WTC11 (cell line): ENCODE data around the gene CCDC85A. TPM values are rescaled to one million over a fixed set of nuclear protein-coding genes. Genes with fewer than 3 reads are reported as not detected.

ENCODE experiments used
- ATAC-seq: fragments of 200-7000 bp; cut with Tn5 transposase; 2 replicates; pipeline ENCODE4 v1.10.0; 2021; ENCODE audit warnings: mild to moderate bottlenecking, moderate library complexity
- CTCF ChIA-PET: fragments of 300-600 bp; sonication (Branson Sonifier 250); formaldehyde crosslinking; loops from one replicate; lab custom pipeline; 2021; ENCODE audit warnings: antibody characterized with exemption; lab: Charles Lee
- POLR2A ChIA-PET: fragments of 350-600 bp; sonication (Branson Sonifier 250); formaldehyde crosslinking; loops from one replicate; lab custom pipeline; 2021; ENCODE audit warnings: antibody characterized with exemption; lab: Charles Lee
- DNase-seq: peaks from one replicate; pipeline ENCODE4 v3.0.0; 2021; ENCODE audit warnings: low spot score
- H3K27ac Mint-ChIP-seq: 2 replicates; pipeline ENCODE4 v1.8.0; 2021; ENCODE audit warnings: mixed read lengths
- H3K27me3 Mint-ChIP-seq: 2 replicates; pipeline ENCODE4 v1.8.0; 2021; ENCODE audit warnings: low read depth, mild to moderate bottlenecking, moderate library complexity, mixed read lengths
- H3K36me3 Mint-ChIP-seq: 2 replicates; pipeline ENCODE4 v1.8.0; 2021; ENCODE audit warnings: mixed read lengths
- H3K4me1 Mint-ChIP-seq: 2 replicates; pipeline ENCODE4 v1.8.0; 2022; ENCODE audit warnings: mixed read lengths
- H3K4me3 Mint-ChIP-seq: 2 replicates; pipeline ENCODE4 v1.8.0; 2021; ENCODE audit warnings: mild to moderate bottlenecking, moderate library complexity, mixed read lengths
- H3K9me3 Mint-ChIP-seq: 2 replicates; pipeline ENCODE4 v1.8.0; 2021; ENCODE audit warnings: mixed read lengths
- FOXK1 ChIP-seq: sonication (generic); formaldehyde crosslinking; IDR thresholded peaks from 2 replicates; pipeline ENCODE4 v1.8.0; 2022; ENCODE audit warnings: mild to moderate bottlenecking, moderate library complexity, missing genetic modification reagents
- KAT7 ChIP-seq: sonication (generic); formaldehyde crosslinking; IDR thresholded peaks from 2 replicates; pipeline ENCODE4 v1.8.1; 2023; ENCODE audit warnings: missing genetic modification reagents, mild to moderate bottlenecking, borderline replicate concordance
- MYBL2 ChIP-seq: sonication (generic); formaldehyde crosslinking; IDR thresholded peaks from 2 replicates; pipeline ENCODE4 v1.8.1; 2023; ENCODE audit warnings: mild to moderate bottlenecking, moderate library complexity, missing genetic modification reagents
- NFATC4 ChIP-seq: fragments of 250-450 bp; sonication (Bioruptor Pico); IDR thresholded peaks from 2 replicates; pipeline ENCODE4 v1.9.0; 2021; ENCODE audit warnings: mild to moderate bottlenecking
- NR2C2 ChIP-seq: sonication (generic); formaldehyde crosslinking; IDR thresholded peaks from 2 replicates; pipeline ENCODE4 v1.8.0; 2022; ENCODE audit warnings: mild to moderate bottlenecking, missing genetic modification reagents
- NR3C1 ChIP-seq: sonication (generic); formaldehyde crosslinking; conservative IDR thresholded peaks from 2 replicates; pipeline ENCODE4 v1.8.1; 2023; ENCODE audit warnings: low read depth, mild to moderate bottlenecking, missing genetic modification reagents
- RORB ChIP-seq: fragments of 250-450 bp; sonication (Bioruptor Pico); IDR thresholded peaks from 2 replicates; pipeline ENCODE4 v1.9.0; 2021; ENCODE audit warnings: mild to moderate bottlenecking
- SMAD4 ChIP-seq: sonication (generic); formaldehyde crosslinking; IDR thresholded peaks from 2 replicates; pipeline ENCODE4 v1.8.0; 2022; ENCODE audit warnings: mild to moderate bottlenecking, missing genetic modification reagents
- SP1 ChIP-seq: sonication (generic); formaldehyde crosslinking; conservative IDR thresholded peaks from 2 replicates; pipeline ENCODE4 v1.8.1; 2022; ENCODE audit warnings: missing genetic modification reagents
- ZNF219 ChIP-seq: sonication (generic); formaldehyde crosslinking; IDR thresholded peaks from 2 replicates; pipeline ENCODE4 v1.8.0; 2023; ENCODE audit warnings: missing genetic modification reagents, mild to moderate bottlenecking, borderline replicate concordance
- ZNF317 ChIP-seq: sonication (generic); formaldehyde crosslinking; IDR thresholded peaks from 2 replicates; pipeline ENCODE4 v1.8.1; 2023; ENCODE audit warnings: low read depth, mild to moderate bottlenecking, moderate library complexity, missing genetic modification reagents, borderline replicate concordance
- total RNA-seq: library from RNA; stranded (reverse); gene quantifications from 3 replicates; pipeline ENCODE4 v1.2.3, GENCODE V29; 2021
- TF ChIP-seq, protein P1 (sequence below): sonication (generic); formaldehyde crosslinking; IDR thresholded peaks from 2 replicates; pipeline ENCODE4 v1.8.1; 2023; ENCODE audit warnings: mild to moderate bottlenecking, missing genetic modification reagents
- TF ChIP-seq, protein P2 (sequence below): fragments of 250-450 bp; sonication (Bioruptor Pico); IDR thresholded peaks from 2 replicates; pipeline ENCODE4 v1.9.0; 2021; ENCODE audit warnings: moderate library complexity, mild to moderate bottlenecking, inconsistent platforms, borderline replicate concordance
- TF ChIP-seq, protein P3 (sequence below): sonication (generic); formaldehyde crosslinking; IDR thresholded peaks from 2 replicates; pipeline ENCODE4 v1.8.1; 2022; ENCODE audit warnings: low read depth, missing genetic modification reagents, borderline replicate concordance
- TF ChIP-seq, protein P4 (sequence below): fragments of 250-450 bp; sonication (Bioruptor Pico); IDR thresholded peaks from 2 replicates; pipeline ENCODE4 v1.9.0; 2021; ENCODE audit warnings: mild to moderate bottlenecking, borderline replicate concordance
- TF ChIP-seq, protein P5 (sequence below): sonication (generic); formaldehyde crosslinking; IDR thresholded peaks from 2 replicates; pipeline ENCODE4 v1.8.0; 2023; ENCODE audit warnings: missing genetic modification reagents
- TF ChIP-seq, protein P6 (sequence below): sonication (generic); formaldehyde crosslinking; IDR thresholded peaks from 2 replicates; pipeline ENCODE4 v1.8.0; 2022; ENCODE audit warnings: mild to moderate bottlenecking, missing genetic modification reagents
- TF ChIP-seq, protein P7 (sequence below): sonication (generic); formaldehyde crosslinking; IDR thresholded peaks from 2 replicates; pipeline ENCODE4 v1.8.0; 2022; ENCODE audit warnings: missing genetic modification reagents

CCDC85A gene
- total RNA-seq, 1 experiment from 2014 or later, result 0.22 TPM

DNA sequence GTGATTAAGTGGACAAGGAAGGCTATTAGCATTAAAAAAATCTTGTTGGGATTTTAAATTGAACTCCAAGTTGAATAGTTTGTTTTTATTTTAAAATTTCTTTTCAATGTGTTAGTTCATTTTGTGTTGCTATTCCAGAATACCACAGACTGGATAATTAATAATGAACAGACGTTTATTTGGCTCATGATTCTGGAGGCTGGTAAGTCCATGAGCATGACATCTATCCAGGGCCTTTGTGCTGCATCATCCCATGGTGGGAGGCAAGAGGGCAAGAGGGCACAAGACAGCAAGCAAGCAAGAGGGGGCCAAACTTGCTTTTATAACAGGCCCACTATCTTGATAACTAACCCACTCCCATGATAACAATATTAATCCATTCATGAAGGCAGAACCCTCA, 22.5 kb downstream of the CCDC85A start:
- Mint-ChIP-seq H3K27ac (no peak overlapping the region), H3K4me3 (no peak overlapping the region), H3K9me3 (no peaks in the 10 kb centered on the region), H3K36me3 (no peaks in the 10 kb centered on the region), H3K27me3 (no peaks in the 10 kb centered on the region), H3K4me1 (no peaks in the 10 kb centered on the region)
- ATAC-seq (no peak), DNase-seq (no peak)
- POLR2A ChIA-PET, result no interaction called here
- CTCF ChIA-PET, result no interaction called here
- TF ChIP-seq, protein P1, sequence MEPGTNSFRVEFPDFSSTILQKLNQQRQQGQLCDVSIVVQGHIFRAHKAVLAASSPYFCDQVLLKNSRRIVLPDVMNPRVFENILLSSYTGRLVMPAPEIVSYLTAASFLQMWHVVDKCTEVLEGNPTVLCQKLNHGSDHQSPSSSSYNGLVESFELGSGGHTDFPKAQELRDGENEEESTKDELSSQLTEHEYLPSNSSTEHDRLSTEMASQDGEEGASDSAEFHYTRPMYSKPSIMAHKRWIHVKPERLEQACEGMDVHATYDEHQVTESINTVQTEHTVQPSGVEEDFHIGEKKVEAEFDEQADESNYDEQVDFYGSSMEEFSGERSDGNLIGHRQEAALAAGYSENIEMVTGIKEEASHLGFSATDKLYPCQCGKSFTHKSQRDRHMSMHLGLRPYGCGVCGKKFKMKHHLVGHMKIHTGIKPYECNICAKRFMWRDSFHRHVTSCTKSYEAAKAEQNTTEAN (CRISPR knock-in tag), result no peak
- TF ChIP-seq SP1 (CRISPR knock-in tag) (no peak), NFATC4 (CRISPR knock-in tag) (no peak), RORB (CRISPR knock-in tag) (no peak), FOXK1 (no peak), ZNF219 (no peak), NR2C2 (no peak), MYBL2 (CRISPR knock-in tag) (no peak), KAT7 (CRISPR knock-in tag) (no peak), ZNF317 (CRISPR knock-in tag) (no peak), SMAD4 (no peak), NR3C1 (no peak)
- TF ChIP-seq, protein P2, sequence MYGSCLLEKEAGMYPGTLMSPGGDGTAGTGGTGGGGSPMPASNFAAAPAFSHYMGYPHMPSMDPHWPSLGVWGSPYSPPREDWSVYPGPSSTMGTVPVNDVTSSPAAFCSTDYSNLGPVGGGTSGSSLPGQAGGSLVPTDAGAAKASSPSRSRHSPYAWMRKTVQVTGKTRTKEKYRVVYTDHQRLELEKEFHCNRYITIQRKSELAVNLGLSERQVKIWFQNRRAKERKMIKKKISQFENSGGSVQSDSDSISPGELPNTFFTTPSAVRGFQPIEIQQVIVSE (CRISPR knock-in tag), result no peak
- TF ChIP-seq, protein P3, sequence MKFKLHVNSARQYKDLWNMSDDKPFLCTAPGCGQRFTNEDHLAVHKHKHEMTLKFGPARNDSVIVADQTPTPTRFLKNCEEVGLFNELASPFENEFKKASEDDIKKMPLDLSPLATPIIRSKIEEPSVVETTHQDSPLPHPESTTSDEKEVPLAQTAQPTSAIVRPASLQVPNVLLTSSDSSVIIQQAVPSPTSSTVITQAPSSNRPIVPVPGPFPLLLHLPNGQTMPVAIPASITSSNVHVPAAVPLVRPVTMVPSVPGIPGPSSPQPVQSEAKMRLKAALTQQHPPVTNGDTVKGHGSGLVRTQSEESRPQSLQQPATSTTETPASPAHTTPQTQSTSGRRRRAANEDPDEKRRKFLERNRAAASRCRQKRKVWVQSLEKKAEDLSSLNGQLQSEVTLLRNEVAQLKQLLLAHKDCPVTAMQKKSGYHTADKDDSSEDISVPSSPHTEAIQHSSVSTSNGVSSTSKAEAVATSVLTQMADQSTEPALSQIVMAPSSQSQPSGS (CRISPR knock-in tag), result no peak
- TF ChIP-seq, protein P4, sequence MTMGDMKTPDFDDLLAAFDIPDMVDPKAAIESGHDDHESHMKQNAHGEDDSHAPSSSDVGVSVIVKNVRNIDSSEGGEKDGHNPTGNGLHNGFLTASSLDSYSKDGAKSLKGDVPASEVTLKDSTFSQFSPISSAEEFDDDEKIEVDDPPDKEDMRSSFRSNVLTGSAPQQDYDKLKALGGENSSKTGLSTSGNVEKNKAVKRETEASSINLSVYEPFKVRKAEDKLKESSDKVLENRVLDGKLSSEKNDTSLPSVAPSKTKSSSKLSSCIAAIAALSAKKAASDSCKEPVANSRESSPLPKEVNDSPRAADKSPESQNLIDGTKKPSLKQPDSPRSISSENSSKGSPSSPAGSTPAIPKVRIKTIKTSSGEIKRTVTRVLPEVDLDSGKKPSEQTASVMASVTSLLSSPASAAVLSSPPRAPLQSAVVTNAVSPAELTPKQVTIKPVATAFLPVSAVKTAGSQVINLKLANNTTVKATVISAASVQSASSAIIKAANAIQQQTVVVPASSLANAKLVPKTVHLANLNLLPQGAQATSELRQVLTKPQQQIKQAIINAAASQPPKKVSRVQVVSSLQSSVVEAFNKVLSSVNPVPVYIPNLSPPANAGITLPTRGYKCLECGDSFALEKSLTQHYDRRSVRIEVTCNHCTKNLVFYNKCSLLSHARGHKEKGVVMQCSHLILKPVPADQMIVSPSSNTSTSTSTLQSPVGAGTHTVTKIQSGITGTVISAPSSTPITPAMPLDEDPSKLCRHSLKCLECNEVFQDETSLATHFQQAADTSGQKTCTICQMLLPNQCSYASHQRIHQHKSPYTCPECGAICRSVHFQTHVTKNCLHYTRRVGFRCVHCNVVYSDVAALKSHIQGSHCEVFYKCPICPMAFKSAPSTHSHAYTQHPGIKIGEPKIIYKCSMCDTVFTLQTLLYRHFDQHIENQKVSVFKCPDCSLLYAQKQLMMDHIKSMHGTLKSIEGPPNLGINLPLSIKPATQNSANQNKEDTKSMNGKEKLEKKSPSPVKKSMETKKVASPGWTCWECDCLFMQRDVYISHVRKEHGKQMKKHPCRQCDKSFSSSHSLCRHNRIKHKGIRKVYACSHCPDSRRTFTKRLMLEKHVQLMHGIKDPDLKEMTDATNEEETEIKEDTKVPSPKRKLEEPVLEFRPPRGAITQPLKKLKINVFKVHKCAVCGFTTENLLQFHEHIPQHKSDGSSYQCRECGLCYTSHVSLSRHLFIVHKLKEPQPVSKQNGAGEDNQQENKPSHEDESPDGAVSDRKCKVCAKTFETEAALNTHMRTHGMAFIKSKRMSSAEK (CRISPR knock-in tag), result no peak
- TF ChIP-seq, protein P5, sequence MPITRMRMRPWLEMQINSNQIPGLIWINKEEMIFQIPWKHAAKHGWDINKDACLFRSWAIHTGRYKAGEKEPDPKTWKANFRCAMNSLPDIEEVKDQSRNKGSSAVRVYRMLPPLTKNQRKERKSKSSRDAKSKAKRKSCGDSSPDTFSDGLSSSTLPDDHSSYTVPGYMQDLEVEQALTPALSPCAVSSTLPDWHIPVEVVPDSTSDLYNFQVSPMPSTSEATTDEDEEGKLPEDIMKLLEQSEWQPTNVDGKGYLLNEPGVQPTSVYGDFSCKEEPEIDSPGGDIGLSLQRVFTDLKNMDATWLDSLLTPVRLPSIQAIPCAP, result no peak
- TF ChIP-seq, protein P6, sequence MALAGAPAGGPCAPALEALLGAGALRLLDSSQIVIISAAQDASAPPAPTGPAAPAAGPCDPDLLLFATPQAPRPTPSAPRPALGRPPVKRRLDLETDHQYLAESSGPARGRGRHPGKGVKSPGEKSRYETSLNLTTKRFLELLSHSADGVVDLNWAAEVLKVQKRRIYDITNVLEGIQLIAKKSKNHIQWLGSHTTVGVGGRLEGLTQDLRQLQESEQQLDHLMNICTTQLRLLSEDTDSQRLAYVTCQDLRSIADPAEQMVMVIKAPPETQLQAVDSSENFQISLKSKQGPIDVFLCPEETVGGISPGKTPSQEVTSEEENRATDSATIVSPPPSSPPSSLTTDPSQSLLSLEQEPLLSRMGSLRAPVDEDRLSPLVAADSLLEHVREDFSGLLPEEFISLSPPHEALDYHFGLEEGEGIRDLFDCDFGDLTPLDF (CRISPR knock-in tag), result no peak
- TF ChIP-seq, protein P7, sequence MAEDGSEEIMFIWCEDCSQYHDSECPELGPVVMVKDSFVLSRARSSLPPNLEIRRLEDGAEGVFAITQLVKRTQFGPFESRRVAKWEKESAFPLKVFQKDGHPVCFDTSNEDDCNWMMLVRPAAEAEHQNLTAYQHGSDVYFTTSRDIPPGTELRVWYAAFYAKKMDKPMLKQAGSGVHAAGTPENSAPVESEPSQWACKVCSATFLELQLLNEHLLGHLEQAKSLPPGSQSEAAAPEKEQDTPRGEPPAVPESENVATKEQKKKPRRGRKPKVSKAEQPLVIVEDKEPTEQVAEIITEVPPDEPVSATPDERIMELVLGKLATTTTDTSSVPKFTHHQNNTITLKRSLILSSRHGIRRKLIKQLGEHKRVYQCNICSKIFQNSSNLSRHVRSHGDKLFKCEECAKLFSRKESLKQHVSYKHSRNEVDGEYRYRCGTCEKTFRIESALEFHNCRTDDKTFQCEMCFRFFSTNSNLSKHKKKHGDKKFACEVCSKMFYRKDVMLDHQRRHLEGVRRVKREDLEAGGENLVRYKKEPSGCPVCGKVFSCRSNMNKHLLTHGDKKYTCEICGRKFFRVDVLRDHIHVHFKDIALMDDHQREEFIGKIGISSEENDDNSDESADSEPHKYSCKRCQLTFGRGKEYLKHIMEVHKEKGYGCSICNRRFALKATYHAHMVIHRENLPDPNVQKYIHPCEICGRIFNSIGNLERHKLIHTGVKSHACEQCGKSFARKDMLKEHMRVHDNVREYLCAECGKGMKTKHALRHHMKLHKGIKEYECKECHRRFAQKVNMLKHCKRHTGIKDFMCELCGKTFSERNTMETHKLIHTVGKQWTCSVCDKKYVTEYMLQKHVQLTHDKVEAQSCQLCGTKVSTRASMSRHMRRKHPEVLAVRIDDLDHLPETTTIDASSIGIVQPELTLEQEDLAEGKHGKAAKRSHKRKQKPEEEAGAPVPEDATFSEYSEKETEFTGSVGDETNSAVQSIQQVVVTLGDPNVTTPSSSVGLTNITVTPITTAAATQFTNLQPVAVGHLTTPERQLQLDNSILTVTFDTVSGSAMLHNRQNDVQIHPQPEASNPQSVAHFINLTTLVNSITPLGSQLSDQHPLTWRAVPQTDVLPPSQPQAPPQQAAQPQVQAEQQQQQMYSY (CRISPR knock-in tag), result no peak
